OCI-LY3 (cell line): ENCODE results near the gene RANBP3.

Experiments used
- H2AFZ ChIP-seq: fragments of 200-600, 300-600 bp; shearing (Covaris generic); 2 replicates; pipeline ENCODE4 v1.6.0; 2014; ENCODE audit warnings: antibody characterized with exemption, low read depth, low read length
- H3K27ac ChIP-seq: fragments of 200-600, 300-600 bp; sonication (generic); 2 replicates; pipeline ENCODE4 v1.5.1; 2014; ENCODE audit warnings: mild to moderate bottlenecking, low read length, moderate library complexity, mixed read lengths
- H3K27me3 ChIP-seq: fragments of 200-600, 300-600 bp; sonication (generic); 2 replicates; pipeline ENCODE4 v1.6.1; 2014; ENCODE audit warnings: low read depth, low read length, mixed read lengths
- H3K36me3 ChIP-seq: fragments of 200-600, 300-600 bp; sonication (generic); replicated peaks from 2 replicates; pipeline ENCODE3; 2014; ENCODE audit warnings: low read depth, low read length, mixed read lengths
- H3K4me1 ChIP-seq: fragments of 300-600, 200-600 bp; sonication (generic); 2 replicates; pipeline ENCODE4 v1.6.1; 2014; ENCODE audit warnings: low read length, mixed read lengths
- H3K4me2 ChIP-seq: fragments of 200-600, 300-600 bp; sonication (generic); 2 replicates; pipeline ENCODE4 v1.6.1; 2014; ENCODE audit warnings: low read length, mixed read lengths
- H3K4me3 ChIP-seq: fragments of 300-600, 200-600 bp; sonication (generic); 2 replicates; pipeline ENCODE4 v1.5.1; 2014; ENCODE audit warnings: antibody characterized with exemption, mild to moderate bottlenecking, low read length, moderate library complexity
- H3K79me2 ChIP-seq: fragments of 300-600, 200-600 bp; shearing (Covaris generic); 2 replicates; pipeline ENCODE4 v1.6.1; 2014; ENCODE audit warnings: mild to moderate bottlenecking, low read length, mixed read lengths
- H3K9ac ChIP-seq: fragments of 300-600, 200-600 bp; shearing (Covaris generic); 2 replicates; pipeline ENCODE4 v1.6.0; 2014; ENCODE audit warnings: mild to moderate bottlenecking, low read length, moderate library complexity
- H3K9me3 ChIP-seq: fragments of 200-600, 300-600 bp; shearing (Covaris generic); 2 replicates; pipeline ENCODE4 v1.6.1; 2014; ENCODE audit warnings: low read length, mixed read lengths; ENCODE audit not compliant: insufficient read depth
- H4K20me1 ChIP-seq: fragments of 200-600, 300-600 bp; sonication (generic); 2 replicates; pipeline ENCODE4 v1.6.1; 2016; ENCODE audit warnings: low read length, mixed read lengths; ENCODE audit not compliant: insufficient read depth
- CTCF ChIP-seq: fragments of 200-600, 300-600 bp; sonication (generic); IDR thresholded peaks from 2 replicates; pipeline ENCODE4 v1.5.1; 2014; ENCODE audit warnings: antibody characterized with exemption, low read length, low read depth
- EZH2phosphoT487 ChIP-seq: fragments of 200-600 bp; shearing (Covaris generic); IDR thresholded peaks from 2 replicates; pipeline ENCODE4 v1.6.1; 2018; ENCODE audit warnings: antibody characterized with exemption, mixed run types, low read depth

Gene RANBP3

GRCh38 chr19:5867201-5868136, 110.5 kb downstream of the RANBP3 start:
- no peaks in the 10 kb centered on the region for H3K36me3 ChIP-seq
- no peak for TF ChIP-seq CTCF
- TF ChIP-seq EZH2phosphoT487, result no peak
- no peaks in the 10 kb centered on the region for H3K9me3 ChIP-seq
- H3K4me1 ChIP-seq, result no peaks in the 10 kb centered on the region
- no peak overlapping the region for H2AFZ ChIP-seq
- no peaks in the 10 kb centered on the region for H4K20me1 ChIP-seq
- H3K79me2 ChIP-seq, result no peaks in the 10 kb centered on the region
- H3K4me3 ChIP-seq, result no peak overlapping the region
- H3K27me3 ChIP-seq, result no peaks in the 10 kb centered on the region; the same call in 1 of the 2 replicates
- no peak overlapping the region for H3K4me2 ChIP-seq
- H3K27ac ChIP-seq, result no peak overlapping the region
- H3K9ac ChIP-seq, result no peak overlapping the region
